Right ventricle myocardium superior (tissue), 1 donor: ENCODE data around the gene PSEN1. TPM values are rescaled to one million over a fixed set of nuclear protein-coding genes. Genes with fewer than 3 reads are reported as not detected.

Source experiments
- ATAC-seq: fragments of 200-7000 bp; cut with Tn5 transposase; one replicate; pipeline ENCODE4 v1.9.1; 2020; ENCODE audit warnings: mild to moderate bottlenecking; ENCODE audit not compliant: poor library complexity
- DNase-seq: peaks from one replicate; pipeline ENCODE4 v3.0.0-alpha.2; 2020
- intact Hi-C: fragments of 100-400 bp; cut with DNase I; formaldehyde crosslinking; loops from one replicate; pipeline ENCODE4 v1.11.2; 2022
- long read RNA-seq: library from polyadenylated mRNA; unstranded; transcript quantifications from one replicate; pipeline ENCODE4 v2.0.0, GENCODE V29; 2021
- total RNA-seq: library from RNA; stranded (reverse); fragmentation: NEBNext Ultra II Directional; extraction: Animal tissue kit (Norgen Biotek cat#: 25700); gene quantifications from one replicate; pipeline ENCODE4 v1.2.1, GENCODE V29; 2021
- donor health status: DM: no; HTN: yes; CAD: no; lungs with severe emphysema.

Gene PSEN1
- 21.5 TPM for total RNA-seq
- long read RNA-seq, full-length matches to known transcripts: 41 of 51 reads
- long read RNA-seq, partial matches to known transcripts: 2 of 51 reads
- long read RNA-seq, other reads (novel, unspliced or antisense): 8 of 51 reads

DNA sequence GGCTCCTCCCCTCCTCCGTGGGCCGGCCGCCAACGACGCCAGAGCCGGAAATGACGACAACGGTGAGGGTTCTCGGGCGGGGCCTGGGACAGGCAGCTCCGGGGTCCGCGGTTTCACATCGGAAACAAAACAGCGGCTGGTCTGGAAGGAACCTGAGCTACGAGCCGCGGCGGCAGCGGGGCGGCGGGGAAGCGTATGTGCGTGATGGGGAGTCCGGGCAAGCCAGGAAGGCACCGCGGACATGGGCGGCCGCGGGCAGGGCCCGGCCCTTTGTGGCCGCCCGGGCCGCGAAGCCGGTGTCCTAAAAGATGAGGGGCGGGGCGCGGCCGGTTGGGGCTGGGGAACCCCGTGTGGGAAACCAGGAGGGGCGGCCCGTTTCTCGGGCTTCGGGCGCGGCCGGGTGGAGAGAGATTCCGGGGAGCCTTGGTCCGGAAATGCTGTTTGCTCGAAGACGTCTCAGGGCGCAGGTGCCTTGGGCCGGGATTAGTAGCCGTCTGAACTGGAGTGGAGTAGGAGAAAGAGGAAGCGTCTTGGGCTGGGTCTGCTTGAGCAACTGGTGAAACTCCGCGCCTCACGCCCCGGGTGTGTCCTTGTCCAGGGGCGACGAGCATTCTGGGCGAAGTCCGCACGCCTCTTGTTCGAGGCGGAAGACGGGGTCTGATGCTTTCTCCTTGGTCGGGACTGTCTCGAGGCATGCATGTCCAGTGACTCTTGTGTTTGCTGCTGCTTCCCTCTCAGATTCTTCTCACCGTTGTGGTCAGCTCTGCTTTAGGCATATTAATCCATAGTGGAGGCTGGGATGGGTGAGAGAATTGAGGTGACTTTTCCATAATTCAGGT, at the start of gene PSEN1:
PSEN1 (plus strand) TSS at position 121 of the 839 bp plus-strand sequence. CDS start 11,513 bp downstream, outside the sequence.
- intact Hi-C loops: no loop called here
- ATAC-seq (peak; percentile 99), DNase-seq (peak; percentile 97)

DNA sequence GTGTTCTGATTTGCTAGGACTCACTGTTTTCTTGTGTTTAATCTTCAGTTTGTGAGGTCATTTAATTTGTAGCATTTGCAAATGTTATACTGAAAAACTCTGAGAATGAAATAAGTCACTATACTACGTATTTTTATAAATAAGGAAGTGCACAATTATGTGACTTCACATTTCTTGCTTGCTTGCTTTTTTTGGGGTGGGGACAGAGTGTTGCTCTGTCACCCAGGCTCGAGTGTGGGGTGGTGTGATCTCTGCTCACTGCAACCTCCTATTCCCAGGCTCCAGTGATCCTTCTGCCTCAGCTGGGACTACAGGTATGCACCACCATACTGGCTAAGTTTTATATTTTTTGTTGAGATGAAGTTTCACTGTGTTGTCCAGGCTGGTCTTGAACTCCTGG, 45.3 kb upstream of the PSEN1 start:
- ATAC-seq (no peak), DNase-seq (no peak)
- intact Hi-C loops: no loop called here

DNA sequence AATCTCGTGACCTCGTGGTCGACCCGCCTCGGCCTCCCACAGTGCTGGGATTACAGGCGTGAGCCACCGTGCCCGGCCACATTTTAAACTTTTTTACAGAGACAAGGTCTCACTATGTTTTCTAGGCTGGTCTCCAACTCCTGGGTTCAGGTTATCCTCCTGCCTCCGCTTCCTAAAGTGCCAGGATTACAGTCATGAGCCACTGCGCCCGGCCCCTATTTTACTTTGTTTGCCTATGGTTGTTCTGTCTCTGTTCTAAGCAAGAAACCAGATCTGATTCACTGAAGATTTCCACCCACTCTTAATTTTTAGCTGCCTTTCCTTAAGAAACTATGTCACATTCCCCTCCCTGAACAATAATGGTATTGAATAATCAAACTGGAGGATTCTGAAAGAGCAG, 38.9 kb upstream of the PSEN1 start:
- ATAC-seq: no peak
- DNase-seq: no peak
- intact Hi-C loops: no loop called here

DNA sequence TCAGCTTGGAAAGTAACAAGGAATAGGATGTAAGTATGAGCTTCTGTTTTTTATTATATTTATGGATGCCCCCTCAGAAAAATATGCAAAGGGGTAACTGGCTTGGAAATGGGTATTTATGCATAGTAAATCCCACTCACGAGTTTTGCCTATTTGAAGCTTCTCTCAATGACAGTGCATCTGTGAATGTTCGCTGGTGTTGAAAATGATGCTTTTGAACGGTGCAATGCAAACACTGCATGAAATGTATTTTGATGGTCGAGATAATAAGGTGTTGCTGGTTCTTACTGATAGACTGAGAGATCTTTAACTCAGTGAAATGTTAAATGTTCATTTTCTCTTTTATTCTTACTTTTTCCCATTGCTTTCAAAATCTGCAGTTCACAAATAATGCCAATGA, 36.0 kb upstream of the PSEN1 start:
- intact Hi-C loops: no loop called here
- ATAC-seq (no peak), DNase-seq (no peak)

DNA sequence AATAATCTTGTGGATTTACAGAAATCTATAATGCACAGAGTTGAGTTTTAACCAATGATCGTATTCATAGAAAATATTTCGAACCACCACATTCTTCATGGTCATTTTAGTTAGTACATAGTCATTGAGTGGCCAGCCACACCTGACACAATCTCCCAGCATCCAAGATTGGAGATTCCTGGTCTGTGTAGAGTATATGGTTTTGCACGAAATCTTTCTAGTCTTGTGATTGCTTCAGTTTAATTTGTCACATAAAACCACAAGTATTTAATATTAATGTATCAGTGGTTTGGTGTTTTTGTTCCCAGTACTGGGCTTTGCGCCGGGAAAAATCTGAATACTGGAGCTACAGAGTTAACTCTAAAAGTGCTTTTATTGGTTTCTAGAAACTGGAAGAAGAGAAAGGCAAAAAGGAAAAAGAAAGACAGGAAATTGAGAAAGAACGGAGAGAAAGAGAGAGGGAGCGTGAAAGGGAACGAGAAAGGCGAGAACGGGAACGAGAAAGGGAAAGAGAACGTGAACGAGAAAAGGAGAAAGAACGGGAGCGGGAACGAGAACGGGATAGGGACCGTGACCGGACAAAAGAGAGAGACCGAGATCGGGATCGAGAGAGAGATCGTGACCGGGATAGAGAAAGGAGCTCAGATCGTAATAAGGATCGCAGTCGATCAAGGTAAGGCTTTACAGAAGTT, 33.4 kb upstream of the PSEN1 start:
- intact Hi-C loops: no loop called here
- no peak for ATAC-seq

DNA sequence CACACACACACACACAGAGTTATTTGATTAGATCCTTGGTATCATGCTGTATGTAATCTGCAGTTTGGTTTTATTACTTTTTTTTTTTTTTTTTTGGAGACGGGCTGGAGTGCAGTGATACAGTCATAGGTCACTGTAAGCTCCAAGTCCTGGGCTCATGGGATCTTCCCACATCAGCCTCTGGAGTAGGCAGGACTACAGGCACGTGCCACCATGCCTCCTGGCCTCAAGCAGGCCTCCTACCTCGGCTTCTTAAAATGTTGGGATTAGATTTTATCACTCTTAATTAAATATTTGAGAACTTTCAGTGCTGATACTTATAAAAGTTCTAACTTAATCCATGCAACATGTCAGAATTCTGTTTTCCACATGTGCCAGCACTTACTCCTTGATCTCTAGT, 31.3 kb upstream of the PSEN1 start:
- no peak for ATAC-seq
- intact Hi-C loops: no loop called here
- DNase-seq: no peak

More for the DNA sequence above, 33.4 kb upstream of the PSEN1 start:
- no peak for DNase-seq

DNA sequence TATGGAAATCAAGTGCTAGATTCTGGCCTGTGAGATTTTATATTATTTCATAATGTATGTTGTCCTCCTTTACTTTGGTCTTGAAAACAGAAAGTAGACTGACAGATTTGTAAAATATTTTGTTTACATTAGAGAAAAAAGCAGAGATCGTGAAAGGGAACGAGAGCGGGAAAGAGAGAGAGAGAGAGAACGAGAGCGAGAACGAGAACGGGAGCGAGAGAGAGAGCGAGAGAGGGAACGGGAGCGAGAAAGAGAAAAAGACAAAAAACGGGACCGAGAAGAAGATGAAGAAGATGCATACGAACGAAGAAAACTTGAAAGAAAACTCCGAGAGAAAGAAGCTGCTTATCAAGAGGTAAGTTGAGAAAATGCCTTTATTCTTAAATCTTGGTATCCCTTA, 30.6 kb upstream of the PSEN1 start:
- ATAC-seq (no peak), DNase-seq (no peak)
- intact Hi-C loops: no loop called here

DNA sequence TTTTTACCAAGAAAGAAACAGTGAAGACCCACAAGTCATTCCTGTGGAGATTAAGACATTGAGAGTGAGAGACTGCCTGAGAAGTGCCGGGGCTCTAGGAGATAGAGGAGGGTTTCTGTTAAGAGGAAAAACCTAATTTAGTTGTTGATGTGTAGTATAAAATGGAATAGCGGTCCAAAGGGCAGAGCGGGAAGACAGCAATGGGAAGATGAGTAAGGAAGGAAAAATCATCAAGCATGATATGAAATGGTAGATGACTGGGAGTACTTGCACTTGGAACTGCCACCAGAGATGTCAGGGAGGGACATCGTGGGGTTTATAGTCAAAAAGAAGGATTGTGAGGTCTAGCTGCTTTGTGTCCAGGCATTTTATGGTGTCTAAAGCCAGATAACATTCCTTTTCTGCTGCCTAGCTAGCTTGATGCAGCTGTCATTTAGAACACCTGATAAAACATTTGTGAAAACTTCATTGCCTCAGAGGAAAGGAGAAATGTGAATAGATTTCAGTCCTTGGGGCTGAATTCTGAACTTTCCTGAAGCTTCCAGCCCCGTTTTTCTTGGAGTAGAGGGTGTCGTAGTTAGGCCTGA, 20.1 kb upstream of the PSEN1 start:
- ATAC-seq (no peak), DNase-seq (no peak)
- intact Hi-C loops: no loop called here

DNA sequence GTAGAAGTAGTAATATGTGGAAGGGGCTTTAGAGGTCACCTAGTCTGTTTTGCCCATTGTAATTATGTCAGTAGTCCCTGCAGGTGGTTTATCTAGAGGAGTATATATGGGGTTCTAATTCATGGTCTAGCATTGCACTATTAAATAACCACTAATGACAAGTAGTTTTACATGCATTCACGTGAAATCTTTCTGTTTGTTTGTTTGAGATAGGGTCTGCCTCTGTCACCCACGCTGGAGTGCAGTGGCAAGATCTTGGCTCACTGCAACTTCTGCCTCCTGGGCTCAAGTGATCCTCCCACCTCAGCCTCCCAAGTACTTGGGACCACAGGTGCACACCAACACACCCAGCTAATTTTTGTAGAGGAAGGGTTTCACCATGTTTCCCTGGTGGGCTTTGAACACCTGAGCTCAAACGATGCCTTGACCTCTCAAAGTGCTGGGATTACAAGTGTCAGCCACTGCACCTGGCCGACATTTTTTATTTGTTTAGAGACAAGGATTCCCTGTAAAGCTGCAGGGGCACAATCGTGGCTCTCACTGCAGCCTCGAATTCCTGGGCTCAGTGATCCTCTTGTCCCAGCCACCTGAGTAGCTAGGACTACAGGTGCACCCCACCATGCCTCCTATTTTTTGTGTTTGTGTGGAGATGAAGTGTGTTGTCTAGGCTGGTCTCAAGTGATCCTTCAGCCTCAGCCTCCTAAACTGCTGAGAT, 12.0 kb upstream of the PSEN1 start:
- DNase-seq (no peak), ATAC-seq (no peak)
- intact Hi-C loops: no loop called here

DNA sequence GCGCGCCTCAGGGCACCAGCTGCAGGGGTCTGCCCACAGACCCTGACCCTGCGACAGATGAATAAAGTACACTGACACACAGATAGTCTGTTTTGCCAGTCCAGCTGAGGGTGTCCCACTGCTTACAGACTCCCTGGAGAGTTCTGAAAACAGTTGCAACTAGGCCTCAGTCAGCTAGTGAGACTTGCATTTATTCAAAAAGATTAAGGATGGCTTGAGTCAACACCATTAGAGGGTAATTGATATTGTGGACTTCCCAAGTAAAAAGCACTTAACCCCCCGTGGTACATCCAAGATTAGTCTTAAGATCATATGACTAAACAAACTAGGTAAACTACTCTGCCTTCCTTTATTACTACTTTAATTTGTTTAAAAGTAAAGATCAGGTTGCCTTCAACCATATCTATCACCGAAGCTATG, 11.1 kb upstream of the PSEN1 start:
- DNase-seq (no peak), ATAC-seq (no peak)
- intact Hi-C loops: no loop called here

DNA sequence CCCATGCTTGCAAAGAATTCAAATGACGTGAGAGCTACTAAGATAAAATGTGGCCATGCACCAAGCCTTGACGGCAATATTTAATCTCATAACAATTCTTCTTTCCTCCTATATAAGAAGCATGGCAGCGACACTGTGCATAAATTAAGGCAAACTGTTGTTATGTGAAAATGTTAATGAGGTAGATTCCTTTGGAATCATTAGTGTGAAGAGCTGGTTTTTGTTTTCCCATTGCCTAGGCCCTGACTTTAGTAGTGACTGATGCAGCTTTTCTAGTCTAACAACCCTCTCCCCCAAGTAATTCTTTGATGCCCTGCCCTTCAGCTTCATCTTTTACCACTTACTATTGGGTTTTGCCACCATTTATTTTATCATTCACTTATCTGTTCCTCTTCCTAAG, 10.6 kb upstream of the PSEN1 start:
- intact Hi-C loops: no loop called here
- no peak for ATAC-seq
- no peak for DNase-seq

DNA sequence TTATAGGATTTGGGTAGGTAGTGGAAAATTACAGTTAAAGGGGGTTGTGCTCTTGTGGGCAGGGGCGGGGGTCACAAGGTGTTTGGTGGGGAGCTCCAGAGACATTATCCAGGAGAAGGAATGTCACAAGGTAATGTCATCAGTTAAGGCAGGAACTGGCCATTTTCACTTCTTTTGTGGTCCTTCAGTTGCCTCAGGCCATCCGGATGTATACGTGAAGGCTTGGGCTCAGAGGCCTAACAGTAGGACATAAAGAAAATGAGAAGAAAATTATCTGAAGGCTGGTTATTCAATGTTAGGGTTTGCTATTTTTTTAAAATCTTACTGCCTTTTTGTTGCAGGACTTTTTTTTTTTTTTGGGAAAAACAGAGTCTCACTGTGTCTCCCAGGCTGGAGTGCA, 2.5 kb upstream of the PSEN1 start:
- DNase-seq: no peak
- intact Hi-C loops: no loop called here
- ATAC-seq: no peak

DNA sequence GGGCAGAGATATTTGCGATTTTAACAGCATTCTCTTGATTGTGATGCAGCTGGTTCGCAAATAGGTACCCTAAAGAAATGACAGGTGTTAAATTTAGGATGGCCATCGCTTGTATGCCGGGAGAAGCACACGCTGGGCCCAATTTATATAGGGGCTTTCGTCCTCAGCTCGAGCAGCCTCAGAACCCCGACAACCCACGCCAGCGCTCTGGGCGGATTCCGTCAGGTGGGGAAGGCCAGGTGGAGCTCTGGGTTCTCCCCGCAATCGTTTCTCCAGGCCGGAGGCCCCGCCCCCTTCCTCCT, 271 bp upstream of the PSEN1 start:
- intact Hi-C loops: no loop called here
- ATAC-seq (no peak), DNase-seq (no peak)

DNA sequence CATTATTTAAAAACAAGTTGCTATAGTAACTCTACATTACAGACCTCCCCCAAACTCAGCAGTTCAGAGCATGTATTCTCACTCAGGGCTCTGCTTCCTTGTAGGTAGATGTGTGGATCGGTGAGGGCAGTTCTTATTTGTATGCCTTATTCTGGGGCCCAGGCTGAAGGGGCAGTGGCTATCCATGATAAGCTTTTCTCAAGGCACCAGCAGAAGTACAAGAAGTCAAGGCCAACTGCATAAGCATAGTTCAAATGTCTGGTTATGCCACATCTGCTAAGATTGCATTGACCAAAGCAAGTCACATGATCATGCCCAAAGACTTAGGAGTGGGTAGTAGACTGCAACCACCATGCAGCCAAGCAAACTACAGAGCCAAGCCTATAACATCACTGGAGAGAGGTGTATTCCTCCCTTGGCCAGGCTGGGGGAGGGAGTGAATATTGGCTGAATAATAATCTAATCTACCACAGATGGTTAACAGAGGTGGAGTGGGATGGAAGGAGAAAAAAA, 4.6 kb downstream of the PSEN1 start:
- intact Hi-C loops: no loop called here
- ATAC-seq (no peak), DNase-seq (no peak)

DNA sequence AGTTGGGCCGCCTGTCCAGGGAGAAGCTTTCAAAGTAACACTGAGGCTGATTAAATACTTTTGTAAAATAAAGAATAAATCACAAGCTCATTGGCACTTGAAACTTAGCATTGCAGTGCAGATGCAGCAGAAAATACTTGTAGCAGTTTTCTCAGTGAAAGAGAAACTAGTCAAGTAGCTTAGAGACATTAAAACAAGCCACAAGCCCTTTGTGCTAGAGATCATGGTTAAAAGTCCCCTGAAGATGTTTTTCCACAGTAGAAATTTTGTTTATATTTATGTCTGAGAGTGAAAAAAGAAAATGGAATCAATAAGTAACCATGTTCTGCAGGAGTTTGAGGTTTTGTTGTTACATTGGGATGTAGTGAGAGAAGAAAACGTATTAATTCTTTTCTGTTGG, 5.9 kb downstream of the PSEN1 start:
- DNase-seq (no peak), ATAC-seq (no peak)
- intact Hi-C loops: no loop called here

DNA sequence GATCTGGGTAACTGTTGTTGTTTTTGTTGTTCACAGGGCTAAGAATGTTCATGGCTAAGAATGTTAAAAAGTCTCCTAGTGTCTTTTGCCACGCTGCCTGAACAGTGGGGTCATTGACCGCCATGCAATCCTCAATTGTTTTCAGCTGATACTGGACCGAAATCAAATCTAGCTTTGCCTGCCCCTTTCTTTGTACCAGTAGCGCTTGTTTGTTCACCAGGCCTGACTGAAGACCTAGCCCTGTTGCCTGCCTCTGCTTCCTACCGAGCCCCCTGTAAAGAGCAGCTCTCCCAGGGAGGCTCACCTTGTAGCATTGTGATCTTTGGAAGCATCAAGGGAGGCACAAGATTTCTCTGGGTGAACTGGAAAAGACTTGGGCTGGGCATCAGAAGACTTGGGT, 6.7 kb downstream of the PSEN1 start:
- ATAC-seq: no peak
- DNase-seq: no peak
- intact Hi-C loops: no loop called here

DNA sequence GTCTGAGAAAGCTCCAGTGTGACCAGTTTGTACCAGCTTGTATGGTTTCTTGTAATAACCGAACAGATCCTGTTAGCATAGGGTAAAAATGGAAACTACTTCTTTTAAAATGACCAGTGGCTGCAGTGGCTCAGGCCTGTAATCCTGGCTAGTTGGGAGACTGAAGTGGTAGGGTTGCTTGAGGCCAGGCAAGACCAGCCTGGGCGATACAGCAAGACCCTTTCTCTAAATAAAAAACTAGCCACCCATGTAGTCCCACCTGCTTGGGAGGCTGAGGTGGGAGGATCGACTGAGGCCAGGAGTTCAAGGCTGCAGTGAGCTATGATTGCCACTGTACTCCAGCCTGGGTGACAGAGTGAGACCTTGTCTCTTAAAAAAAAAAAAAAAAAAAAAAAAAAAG, 7.3 kb downstream of the PSEN1 start:
- DNase-seq (no peak), ATAC-seq (no peak)
- intact Hi-C loops: no loop called here

DNA sequence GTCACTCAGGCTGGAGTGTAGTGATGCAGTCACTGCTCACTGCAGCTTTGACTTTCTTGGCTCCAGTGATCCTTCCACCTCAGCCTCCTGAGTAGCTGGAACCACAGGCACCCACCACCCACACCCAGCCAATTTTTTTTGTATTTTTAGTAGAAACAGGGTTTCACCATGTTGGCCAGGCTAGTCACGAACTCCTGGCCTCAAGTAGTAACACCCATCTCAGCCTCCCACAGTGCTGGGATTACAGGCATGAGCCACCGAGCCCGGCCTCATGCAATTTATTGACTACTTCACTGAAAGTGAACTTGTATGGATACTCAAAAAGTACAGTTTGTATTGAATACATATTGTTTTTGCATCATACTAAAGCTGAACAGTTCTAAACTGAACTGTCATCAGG, 9.1 kb downstream of the PSEN1 start:
- no peak for ATAC-seq
- no peak for DNase-seq
- intact Hi-C loops: no loop called here

DNA sequence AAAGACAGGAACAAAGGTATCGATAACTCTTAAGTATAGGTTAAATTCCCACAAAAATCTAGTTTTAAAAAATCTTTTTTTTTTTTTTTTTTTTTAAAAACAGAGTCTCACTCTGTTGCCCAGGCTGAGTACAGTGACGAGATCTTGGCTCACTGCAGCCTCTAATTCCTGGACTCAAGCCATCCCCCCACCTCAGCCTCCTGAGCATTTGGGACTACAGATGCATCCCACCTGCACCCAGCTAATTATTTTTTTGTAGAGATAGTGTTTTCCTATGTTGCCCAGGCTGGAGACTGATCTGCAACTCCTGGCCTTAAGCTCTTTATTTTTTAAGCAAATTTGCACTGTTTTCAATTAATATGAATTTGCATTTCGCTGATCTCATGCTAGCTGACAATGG, 9.8 kb downstream of the PSEN1 start:
- intact Hi-C loops: no loop called here
- ATAC-seq: no peak
- DNase-seq: no peak
